ENCODE results near the gene CST11. TPM values are rescaled to one million over a fixed set of nuclear protein-coding genes. Genes with fewer than 3 reads are reported as not detected.

The CST11 gene
- total and polyA plus RNA-seq, 9 of the 15 experiments (the other 6 are each of a cell fraction or from before 2014, with no cell fraction given) = not detected

- Histone ChIP-seq H3K4me1 (replicated peaks in 1 of 2; ENCODE audit: control insufficient read depth in 2 of 2, insufficient read depth in 2 of 2, low read length in 2 of 2) (peaks cover 0 to 6% of the 10 kb centered on the region in 2 experiments; a peak in 3 of 5 replicates), H3K36me3 (ENCODE audit: control insufficient read depth, insufficient read depth, low read length) (no peaks in the 10 kb centered on the region), H3K4me3 (no peak overlapping the region), H3K27me3 (ENCODE audit: control insufficient read depth in 2 of 2, insufficient read depth in 2 of 2, low read length in 2 of 2) (no peaks in the 10 kb centered on the region), H3K4me2 (ENCODE audit: insufficient read depth, low read length) (no peak overlapping the region), H3K79me2 (ENCODE audit: control insufficient read depth, insufficient read depth, low read length) (peaks cover 99% of the 10 kb centered on the region), H3K9ac (ENCODE audit: insufficient read depth in 1 of 2, low read depth in 2 of 2, low read length in 2 of 2) (no peak overlapping the region), H3K9me1 (ENCODE audit: control insufficient read depth, insufficient read depth, low read length) (no peaks in the 10 kb centered on the region), H3K27ac (ENCODE audit: extremely low read depth, low read depth, low read length) (no peak overlapping the region), H2AFZ (ENCODE audit: low read depth, low read length) (no peak overlapping the region), H4K20me1 (replicated peaks; ENCODE audit: control insufficient read depth, insufficient read depth, low read length) (no peaks in the 10 kb centered on the region), H3K9me3 (replicated peaks; ENCODE audit: control insufficient read depth, insufficient read depth, low read depth, low read length) (no peaks in the 10 kb centered on the region)
- 81% methylated on average over 3 of the region's 3 CpGs for WGBS (ENCODE audit: insufficient coverage, low coverage, missing lambda C conversion rate)
- FAIRE-seq (no peak), DNase-seq (ENCODE audit: extremely low read depth in 1 of 4, low spot score in 3 of 4) (no peak), ATAC-seq (no peak)
- in situ Hi-C loops (cut with MboI) = no loop called here
- intact Hi-C loops (cut with micrococcal nuclease) = loop anchor here (5.0 kb wide), 1 partner anchor 49 kb away; the partner anchor contains the start of gene GZF1
- BruUV-seq (replicated peaks) = no TSS peak
- POLR2A ChIA-PET = interaction anchor here (0.6 to 1.0 kb wide), 3 partner anchors 10 to 42 kb away, joined by 3 read pairs; partner anchors contain the start of gene NAPB
- TF ChIP-seq ZFX (CRISPR knock-in tag; IDR thresholded peaks at IDR 0.05) = no peak
- 0 out of 2 replicates have a peak, but pooled peaks have one; percentile 16 for TF ChIP-seq NFIC (IDR thresholded peaks at IDR 0.05)
- CTCF ChIA-PET (ENCODE audit: low intra/inter-chr PET ratio) = no interaction called here
Measured at GRCh38 chr20:23410916-23411695, 41.6 kb downstream of the CST11 start.

- BruUV-seq (replicated peaks) = no TSS peak
Measured at GRCh38 chr20:23409800-23410199, 42.9 kb downstream of the CST11 start.

More at GRCh38 chr20:23409800-23410199, 42.9 kb downstream of the CST11 start:
- WGBS (ENCODE audit: insufficient coverage, low coverage, missing lambda C conversion rate) = 79% methylated on average over 3 of the region's 3 CpGs
- Histone ChIP-seq H3K79me2 (ENCODE audit: control insufficient read depth, insufficient read depth, low read length) (peaks cover 95% of the 10 kb centered on the region), H3K4me1 (replicated peaks in 1 of 2; ENCODE audit: control insufficient read depth in 2 of 2, insufficient read depth in 2 of 2, low read length in 2 of 2) (peaks cover 0 to 4% of the 10 kb centered on the region in 2 experiments; a peak in 3 of 5 replicates), H2AFZ (ENCODE audit: low read depth, low read length) (no peak overlapping the region), H4K20me1 (replicated peaks; ENCODE audit: control insufficient read depth, insufficient read depth, low read length) (no peaks in the 10 kb centered on the region), H3K4me3 (no peak overlapping the region), H3K9me1 (ENCODE audit: control insufficient read depth, insufficient read depth, low read length) (no peaks in the 10 kb centered on the region), H3K9ac (ENCODE audit: insufficient read depth in 1 of 2, low read depth in 2 of 2, low read length in 2 of 2) (no peak overlapping the region; a peak in 1 of 4 replicates), H3K27ac (ENCODE audit: extremely low read depth, low read depth, low read length) (no peak overlapping the region), H3K9me3 (replicated peaks; ENCODE audit: control insufficient read depth, insufficient read depth, low read depth, low read length) (no peaks in the 10 kb centered on the region), H3K36me3 (ENCODE audit: control insufficient read depth, insufficient read depth, low read length) (no peaks in the 10 kb centered on the region), H3K27me3 (ENCODE audit: control insufficient read depth in 2 of 2, insufficient read depth in 2 of 2, low read length in 2 of 2) (no peaks in the 10 kb centered on the region), H3K4me2 (ENCODE audit: insufficient read depth, low read length) (no peak overlapping the region)
- FAIRE-seq = no peak
- no peak for DNase-seq (ENCODE audit: extremely low read depth in 1 of 4, low spot score in 3 of 4)
- intact Hi-C loops (cut with micrococcal nuclease) (loop anchor here (5.0 kb wide), 1 partner anchor 47 kb away; the partner anchor contains the start of gene GZF1), in situ Hi-C loops (cut with MboI) (no loop called here)
- TF ChIP-seq CTCF (IDR thresholded peaks at IDR 0.05 in 2 of 3, conservative IDR thresholded peaks at IDR 0.05 in 1 of 3; ENCODE audit: insufficient read depth in 2 of 3, low read depth in 1 of 3, low read length in 3 of 3) (no peak), MCM3 (IDR thresholded peaks at IDR 0.05) (no peak), GABPB1 (CRISPR knock-in tag; IDR thresholded peaks at IDR 0.05) (no peak)
- CTCF ChIA-PET (ENCODE audit: low intra/inter-chr PET ratio) = no interaction called here
- POLR2A ChIA-PET = interaction anchor here (2.2 kb wide), 1 partner anchor 10 kb away, joined by 11 read pairs; no protein-coding TSS in a partner anchor
- ATAC-seq = no peak
